HepG2 (cell line): ENCODE results near the gene CIB1. TPM values are rescaled to one million over a fixed set of nuclear protein-coding genes. Genes with fewer than 3 reads are reported as not detected.

Experiments used
- ATAC-seq: fragments of 200-7000 bp; cut with Tn5 transposase; 3 replicates; pipeline ENCODE4 v1.9.1; 2020; ENCODE audit warnings: mild to moderate bottlenecking, moderate library complexity
- BruUV-seq: library from RNA; stranded (reverse); fragments of 400-500 nt; replicated peaks from 2 replicates; lab custom pipeline; 2021; lab: Mats Ljungman, UMichigan
- CTCF ChIA-PET: fragments of 300-600 bp; formaldehyde crosslinking; extraction: SDS; loops from one replicate; lab custom pipeline; 2021; ENCODE audit warnings: low total read pairs, inconsistent platforms, low intra/inter-chr PET ratio; lab: Yijun Ruan, JAX
- POLR2A ChIA-PET: fragments of 350-600 bp; sonication (Branson Sonifier 250); formaldehyde crosslinking; loops from one replicate; lab custom pipeline; 2020; ENCODE audit warnings: antibody characterized with exemption, inconsistent platforms; lab: Yijun Ruan, JAX
- DNase-seq: peaks from one replicate; pipeline ENCODE4 v3.0.0-alpha.2; 2015; ENCODE audit warnings: low spot score
- FAIRE-seq: peaks from 3 replicates; lab custom pipeline; 2011; peaks lifted over from hg19 to GRCh38; lab: Jason Lieb, UNC
- H2AFZ ChIP-seq: one replicate; pipeline ENCODE4 v1.6.1; 2011; ENCODE audit warnings: low read length, inconsistent platforms
- H3K27ac ChIP-seq: fragments of 300-600 bp; 3 replicates; pipeline ENCODE4 v1.8.0; 2011; ENCODE audit warnings: mixed run types, mild to moderate bottlenecking, mixed read lengths, low read length, inconsistent platforms; ENCODE audit not compliant: insufficient read depth; ENCODE audit errors: extremely low read length
- H3K27me3 ChIP-seq, 2 experiments: fragments of 200-600 bp in 1 of 2; 2 replicates in 1 of 2; 3 replicates in 1 of 2; pipeline versions ENCODE4 v1.6.0 to v1.8.0; 2011; ENCODE audit warnings: low read length in 2 of 2, mild to moderate bottlenecking in 2 of 2, moderate library complexity in 2 of 2, inconsistent platforms in 1 of 2; ENCODE audit not compliant: insufficient read depth in 2 of 2, control insufficient read depth in 1 of 2
- H3K36me3 ChIP-seq, 2 experiments: fragments of 200-600 bp in 1 of 2; replicated peaks in 1 of 2; 2 replicates in 1 of 2; 3 replicates in 1 of 2; pipeline versions ENCODE4 v1.5.1 to v1.8.0; 2011; ENCODE audit warnings: low read length in 2 of 2, inconsistent platforms in 1 of 2; ENCODE audit not compliant: insufficient read depth in 2 of 2, control insufficient read depth in 1 of 2
- H3K4me1 ChIP-seq: 2 replicates; pipeline ENCODE4 v1.5.1; 2012; ENCODE audit warnings: low read length, inconsistent platforms; ENCODE audit not compliant: insufficient read depth
- H3K4me2 ChIP-seq: 2 replicates; pipeline ENCODE4 v1.6.0; 2011; ENCODE audit warnings: low read depth, low read length, inconsistent platforms
- H3K4me3 ChIP-seq, 3 experiments: fragments of 200-600 bp in 1 of 3; sonication (generic), shearing (Covaris generic) in 1 of 3; replicated peaks in 1 of 3; 2 replicates each; pipeline ENCODE4 v1.5.1; 2011 to 2016; ENCODE audit warnings: low read length in 3 of 3, inconsistent platforms in 2 of 3, low read depth in 2 of 3, mild to moderate bottlenecking in 2 of 3, control low read depth in 1 of 3, mixed read lengths in 1 of 3; ENCODE audit not compliant: insufficient read depth in 1 of 3
- H3K79me2 ChIP-seq: one replicate; pipeline ENCODE4 v1.6.1; 2011; ENCODE audit warnings: low read length, inconsistent platforms; ENCODE audit not compliant: insufficient read depth
- H3K9ac ChIP-seq: 2 replicates; pipeline ENCODE4 v1.6.0; 2011; ENCODE audit warnings: mild to moderate bottlenecking, low read depth, low read length, inconsistent platforms; ENCODE audit not compliant: insufficient read depth
- H3K9me3 ChIP-seq: 2 replicates; pipeline ENCODE4 v1.5.1; 2012; ENCODE audit warnings: mild to moderate bottlenecking, low read length
- H4K20me1 ChIP-seq: 2 replicates; pipeline ENCODE4 v1.6.0; 2011; ENCODE audit warnings: inconsistent platforms, mild to moderate bottlenecking, low read length, moderate library complexity; ENCODE audit not compliant: insufficient read depth
- HNRNPL ChIP-seq: fragments of 200-400 bp; formaldehyde crosslinking; IDR thresholded peaks from 2 replicates; pipeline ENCODE4 v1.6.1; 2017; ENCODE audit warnings: mild to moderate bottlenecking, low read depth, low read length
- NR2C2 ChIP-seq: sonication (generic); formaldehyde crosslinking; IDR thresholded peaks from 2 replicates; pipeline ENCODE4 v1.4.0; 2020; ENCODE audit warnings: missing genetic modification reagents, mild to moderate bottlenecking, moderate library complexity, borderline replicate concordance
- NRL ChIP-seq: sonication (generic); formaldehyde crosslinking; IDR thresholded peaks from 2 replicates; pipeline ENCODE4 v1.5.0; 2020; ENCODE audit warnings: missing genetic modification reagents, mild to moderate bottlenecking, moderate library complexity, borderline replicate concordance
- POGZ ChIP-seq: sonication (generic); formaldehyde crosslinking; IDR thresholded peaks from 2 replicates; pipeline ENCODE4 v1.4.0; 2020; ENCODE audit warnings: mild to moderate bottlenecking, missing genetic modification reagents
- POLR2G ChIP-seq: fragments of 200-400 bp; formaldehyde crosslinking; IDR thresholded peaks from 2 replicates; pipeline ENCODE4 v1.6.1; 2018; ENCODE audit warnings: mild to moderate bottlenecking, low read depth, low read length, moderate library complexity
- RCOR2 ChIP-seq: IDR thresholded peaks from 2 replicates; pipeline ENCODE4 v1.6.1; 2016; ENCODE audit warnings: missing biosample characterization, missing genetic modification reagents
- SRY ChIP-seq: sonication (generic); formaldehyde crosslinking; IDR thresholded peaks from 2 replicates; pipeline ENCODE4 v1.8.0; 2022; ENCODE audit warnings: mild to moderate bottlenecking, missing genetic modification reagents
- TRIM24 ChIP-seq: sonication (generic); formaldehyde crosslinking; IDR thresholded peaks from 2 replicates; pipeline ENCODE4 v1.8.0; 2022; ENCODE audit warnings: mild to moderate bottlenecking, missing genetic modification reagents
- ZKSCAN1 ChIP-seq: fragments of 150-350 bp; IDR thresholded peaks from 2 replicates; pipeline ENCODE4 v1.6.1; 2014; ENCODE audit warnings: low read length
- ZNF33B ChIP-seq: sonication (generic); formaldehyde crosslinking; IDR thresholded peaks from 2 replicates; pipeline ENCODE4 v1.5.1; 2020; ENCODE audit warnings: mild to moderate bottlenecking, missing genetic modification reagents
- ZNF563 ChIP-seq: sonication (generic); formaldehyde crosslinking; IDR thresholded peaks from 2 replicates; pipeline ENCODE4 v1.8.0; 2022; ENCODE audit warnings: mild to moderate bottlenecking, moderate library complexity, missing genetic modification reagents
- ZNF605 ChIP-seq: sonication (generic); formaldehyde crosslinking; IDR thresholded peaks from 2 replicates; pipeline ENCODE4 v1.8.0; 2022; ENCODE audit warnings: mild to moderate bottlenecking, missing genetic modification reagents
- ZNF776 ChIP-seq: sonication (generic); formaldehyde crosslinking; IDR thresholded peaks from 2 replicates; pipeline ENCODE4 v1.4.0; 2020; ENCODE audit warnings: mild to moderate bottlenecking, missing genetic modification reagents
- WGBS: methylation state at CpG from one replicate; pipeline ENCODE4 v1.1.6; 2017; ENCODE audit warnings: low lambda C conversion rate; 5-methylcytosine and 5-hydroxymethylcytosine counted together
- in situ Hi-C: cut with HindIII; loops from 2 replicates; pipeline ENCODE4 v1.10.0; 2017; ENCODE audit warnings: low pct_unique_long_range_greater_than_20kb; ENCODE audit not compliant: extremely low pct_ligation_motif_present
- intact Hi-C: fragments of 100-400 bp; cut with micrococcal nuclease; formaldehyde crosslinking; loops from one replicate; pipeline ENCODE4 v1.10.0; 2022; ENCODE audit not compliant: unreplicated experiment
- polyA plus RNA-seq, 8 experiments: library from polyadenylated mRNA; depleted of rRNA in 3 of 8; stranded (reverse) in 7 of 8; unstranded in 1 of 8; fragments of >200 nt; fragmentation: Illumina TruSeq in 4 of 8; extraction: Trizol in 4 of 8; gene quantifications; 2 replicates each; pipeline versions ENCODE4 v1.2.1 to v1.2.3, GENCODE V29; 2011 to 2016; ENCODE audit warnings: low read depth in 4 of 8, missing spikeins in 1 of 8, mixed read lengths in 1 of 8; ENCODE audit not compliant: insufficient read depth in 1 of 8
- total RNA-seq, 5 experiments: library from RNA; depleted of rRNA; stranded (reverse); fragments of >200 nt; fragmentation: Illumina TruSeq; extraction: Trizol; gene quantifications; 2 replicates each; pipeline ENCODE4 v1.2.3, GENCODE V29; 2016; ENCODE audit warnings: low read depth in 1 of 5
- TF ChIP-seq, protein P1 (sequence below): sonication (generic); formaldehyde crosslinking; IDR thresholded peaks from 2 replicates; pipeline ENCODE4 v1.4.0; 2020; ENCODE audit warnings: missing genetic modification reagents
- TF ChIP-seq, protein P2 (sequence below): sonication (generic); formaldehyde crosslinking; IDR thresholded peaks from 2 replicates; pipeline ENCODE4; 2020; ENCODE audit warnings: missing genetic modification reagents, mild to moderate bottlenecking, borderline replicate concordance
- TF ChIP-seq, protein P3 (sequence below), 2 experiments: sonication (generic) in 1 of 2; formaldehyde crosslinking in 1 of 2; IDR thresholded peaks; 2 replicates each; pipeline versions ENCODE4 v1.4.0 to v1.6.1; 2018 to 2020; ENCODE audit warnings: missing genetic modification reagents in 2 of 2, borderline replicate concordance in 1 of 2, low read depth in 1 of 2, mild to moderate bottlenecking in 1 of 2, missing biosample characterization in 1 of 2

Gene CIB1
- total and polyA plus RNA-seq, 2 of the 13 experiments (the other 11 are each of a cell fraction or from before 2014, with no cell fraction given), result 38.7 to 72.7 TPM

DNA sequence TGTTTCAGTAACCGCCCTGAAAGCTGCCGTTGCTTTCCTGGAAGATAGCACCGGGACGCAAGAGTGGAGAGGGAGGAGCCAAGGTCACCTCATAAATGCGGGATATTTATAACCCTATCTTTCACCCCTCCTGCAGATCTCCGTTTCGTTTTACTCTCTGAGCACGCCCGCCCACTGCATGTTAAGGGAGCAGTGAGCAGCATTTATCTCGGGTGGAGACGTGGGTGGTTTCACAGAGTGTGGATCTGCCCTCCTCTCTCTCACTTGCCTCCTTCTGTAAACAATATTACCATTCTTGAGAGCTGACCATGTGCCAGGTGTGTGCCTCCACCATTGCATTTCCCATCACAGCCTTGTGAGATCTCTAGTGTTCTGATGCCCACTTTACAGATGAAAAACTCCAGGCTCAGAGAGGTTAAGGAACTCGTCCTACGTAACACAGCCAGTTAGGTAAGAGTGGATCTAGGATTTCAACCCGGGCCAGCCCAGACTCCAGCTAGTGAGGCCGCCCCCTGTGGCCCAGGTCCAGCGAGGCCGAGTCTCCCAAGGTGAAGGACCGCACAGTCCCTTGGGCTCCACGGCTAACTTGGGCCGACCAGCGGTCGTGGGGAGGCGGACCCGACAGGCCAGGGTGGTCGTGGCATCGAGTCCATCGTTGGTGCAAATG lies 49.5 kb downstream of the CIB1 start:
- H3K4me1 ChIP-seq, result peaks cover 33% of the 10 kb centered on the region
- peak; percentile 73 for ATAC-seq
- intact Hi-C loops, result no loop called here
- CTCF ChIA-PET, result no interaction called here
- H3K4me2 ChIP-seq, result peak overlapping the region; percentile 90
- POLR2A ChIA-PET, result no interaction called here
- H2AFZ ChIP-seq, result peak overlapping the region; percentile 33
- H3K9me3 ChIP-seq, result no peaks in the 10 kb centered on the region
- no TSS peak for BruUV-seq
- peaks cover 0 to 3% of the 10 kb centered on the region in 2 experiments; a peak in 1 of 5 replicates for H3K27me3 ChIP-seq
- H3K9ac ChIP-seq, result peak overlapping the region; percentile 48
- FAIRE-seq, result no peak
- DNase-seq, result peak; percentile 24
- no peaks in the 10 kb centered on the region for H3K79me2 ChIP-seq
- H4K20me1 ChIP-seq, result no peaks in the 10 kb centered on the region
- WGBS, result 1% methylated on average over 17 of the region's 27 CpGs
- H3K4me3 ChIP-seq, result peak overlapping the region; percentile 59 to 89 (median 79)
- no peaks in the 10 kb centered on the region for H3K36me3 ChIP-seq
- no peak overlapping the region for H3K27ac ChIP-seq
- in situ Hi-C loops, result no loop called here
- TF ChIP-seq ZKSCAN1, result no peak
- 0 out of 2 replicates have a peak, but pooled peaks have one; percentile 8 for TF ChIP-seq NRL (CRISPR knock-in tag)
- TF ChIP-seq POLR2G, result peak; percentile 15; the same call in 1 of the 2 replicates
- TF ChIP-seq, protein P1, sequence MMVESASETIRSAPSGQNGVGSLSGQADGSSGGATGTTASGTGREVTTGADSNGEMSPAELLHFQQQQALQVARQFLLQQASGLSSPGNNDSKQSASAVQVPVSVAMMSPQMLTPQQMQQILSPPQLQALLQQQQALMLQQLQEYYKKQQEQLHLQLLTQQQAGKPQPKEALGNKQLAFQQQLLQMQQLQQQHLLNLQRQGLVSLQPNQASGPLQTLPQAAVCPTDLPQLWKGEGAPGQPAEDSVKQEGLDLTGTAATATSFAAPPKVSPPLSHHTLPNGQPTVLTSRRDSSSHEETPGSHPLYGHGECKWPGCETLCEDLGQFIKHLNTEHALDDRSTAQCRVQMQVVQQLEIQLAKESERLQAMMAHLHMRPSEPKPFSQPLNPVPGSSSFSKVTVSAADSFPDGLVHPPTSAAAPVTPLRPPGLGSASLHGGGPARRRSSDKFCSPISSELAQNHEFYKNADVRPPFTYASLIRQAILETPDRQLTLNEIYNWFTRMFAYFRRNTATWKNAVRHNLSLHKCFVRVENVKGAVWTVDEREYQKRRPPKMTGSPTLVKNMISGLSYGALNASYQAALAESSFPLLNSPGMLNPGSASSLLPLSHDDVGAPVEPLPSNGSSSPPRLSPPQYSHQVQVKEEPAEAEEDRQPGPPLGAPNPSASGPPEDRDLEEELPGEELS (CRISPR knock-in tag), result no peak
- peak; percentile 91 for TF ChIP-seq RCOR2 (CRISPR knock-in tag)
- 0 out of 2 replicates have a peak, but pooled peaks have one; percentile 43 for TF ChIP-seq HNRNPL
- TF ChIP-seq, protein P2, sequence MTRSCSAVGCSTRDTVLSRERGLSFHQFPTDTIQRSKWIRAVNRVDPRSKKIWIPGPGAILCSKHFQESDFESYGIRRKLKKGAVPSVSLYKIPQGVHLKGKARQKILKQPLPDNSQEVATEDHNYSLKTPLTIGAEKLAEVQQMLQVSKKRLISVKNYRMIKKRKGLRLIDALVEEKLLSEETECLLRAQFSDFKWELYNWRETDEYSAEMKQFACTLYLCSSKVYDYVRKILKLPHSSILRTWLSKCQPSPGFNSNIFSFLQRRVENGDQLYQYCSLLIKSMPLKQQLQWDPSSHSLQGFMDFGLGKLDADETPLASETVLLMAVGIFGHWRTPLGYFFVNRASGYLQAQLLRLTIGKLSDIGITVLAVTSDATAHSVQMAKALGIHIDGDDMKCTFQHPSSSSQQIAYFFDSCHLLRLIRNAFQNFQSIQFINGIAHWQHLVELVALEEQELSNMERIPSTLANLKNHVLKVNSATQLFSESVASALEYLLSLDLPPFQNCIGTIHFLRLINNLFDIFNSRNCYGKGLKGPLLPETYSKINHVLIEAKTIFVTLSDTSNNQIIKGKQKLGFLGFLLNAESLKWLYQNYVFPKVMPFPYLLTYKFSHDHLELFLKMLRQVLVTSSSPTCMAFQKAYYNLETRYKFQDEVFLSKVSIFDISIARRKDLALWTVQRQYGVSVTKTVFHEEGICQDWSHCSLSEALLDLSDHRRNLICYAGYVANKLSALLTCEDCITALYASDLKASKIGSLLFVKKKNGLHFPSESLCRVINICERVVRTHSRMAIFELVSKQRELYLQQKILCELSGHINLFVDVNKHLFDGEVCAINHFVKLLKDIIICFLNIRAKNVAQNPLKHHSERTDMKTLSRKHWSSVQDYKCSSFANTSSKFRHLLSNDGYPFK (CRISPR knock-in tag), result 0 out of 2 replicates have a peak, but pooled peaks have one; percentile 45
- TF ChIP-seq, protein P3, sequence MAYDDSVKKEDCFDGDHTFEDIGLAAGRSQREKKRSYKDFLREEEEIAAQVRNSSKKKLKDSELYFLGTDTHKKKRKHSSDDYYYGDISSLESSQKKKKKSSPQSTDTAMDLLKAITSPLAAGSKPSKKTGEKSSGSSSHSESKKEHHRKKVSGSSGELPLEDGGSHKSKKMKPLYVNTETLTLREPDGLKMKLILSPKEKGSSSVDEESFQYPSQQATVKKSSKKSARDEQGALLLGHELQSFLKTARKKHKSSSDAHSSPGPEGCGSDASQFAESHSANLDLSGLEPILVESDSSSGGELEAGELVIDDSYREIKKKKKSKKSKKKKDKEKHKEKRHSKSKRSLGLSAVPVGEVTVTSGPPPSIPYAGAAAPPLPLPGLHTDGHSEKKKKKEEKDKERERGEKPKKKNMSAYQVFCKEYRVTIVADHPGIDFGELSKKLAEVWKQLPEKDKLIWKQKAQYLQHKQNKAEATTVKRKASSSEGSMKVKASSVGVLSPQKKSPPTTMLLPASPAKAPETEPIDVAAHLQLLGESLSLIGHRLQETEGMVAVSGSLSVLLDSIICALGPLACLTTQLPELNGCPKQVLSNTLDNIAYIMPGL (CRISPR knock-in tag; IDR thresholded peaks at IDR 0.05; ENCODE audit: borderline replicate concordance in 1 of 2, low read depth in 1 of 2), result peak; percentile 18 to 85; a peak in 1 of 4 replicates
- 0 out of 2 replicates have a peak, but pooled peaks have one; percentile 48 for TF ChIP-seq ZNF776 (CRISPR knock-in tag)
- peak; percentile 28; the same call in 1 of the 2 replicates for TF ChIP-seq ZNF605
- peak; percentile 38; the same call in 1 of the 2 replicates for TF ChIP-seq NR2C2 (CRISPR knock-in tag)
- TF ChIP-seq ZNF33B (CRISPR knock-in tag), result peak; percentile 20; the same call in 1 of the 2 replicates
- no peak for TF ChIP-seq SRY (CRISPR knock-in tag)
- TF ChIP-seq POGZ (CRISPR knock-in tag), result no peak
- TF ChIP-seq TRIM24 (CRISPR knock-in tag), result no peak
- no peak for TF ChIP-seq ZNF563 (CRISPR knock-in tag)
